GM19372 (cell line): ENCODE measurements around the gene ADAMTSL1.

ENCODE experiments used
- ATAC-seq: cut with Tn5 transposase; IDR thresholded peaks from one replicate; pipeline ENCODE4 v1.9.1; 2021; ENCODE audit warnings: mild to moderate bottlenecking, low read depth, moderate library complexity; ENCODE audit not compliant: unreplicated experiment

ADAMTSL1 gene

DNA sequence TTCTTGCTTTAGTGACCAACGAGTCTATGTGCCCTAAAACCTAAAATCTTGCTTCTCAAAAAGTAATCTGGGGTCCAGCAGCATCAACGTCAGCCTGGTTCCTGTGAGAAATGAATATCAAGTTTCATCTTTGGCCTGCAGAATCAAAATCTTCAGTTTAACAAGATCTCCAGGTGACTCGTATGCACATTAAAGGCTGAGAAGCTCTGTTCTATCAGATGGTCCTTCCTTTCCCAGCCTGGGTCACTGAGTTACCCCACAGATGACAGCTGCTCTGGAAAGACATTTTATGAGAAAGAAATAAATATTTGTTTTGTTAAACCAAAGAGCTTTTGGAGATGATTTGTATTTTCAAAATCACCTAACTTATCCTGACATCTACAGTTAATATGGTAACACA lies 75.8 kb downstream of the ADAMTSL1 start:
- no peak for ATAC-seq

DNA sequence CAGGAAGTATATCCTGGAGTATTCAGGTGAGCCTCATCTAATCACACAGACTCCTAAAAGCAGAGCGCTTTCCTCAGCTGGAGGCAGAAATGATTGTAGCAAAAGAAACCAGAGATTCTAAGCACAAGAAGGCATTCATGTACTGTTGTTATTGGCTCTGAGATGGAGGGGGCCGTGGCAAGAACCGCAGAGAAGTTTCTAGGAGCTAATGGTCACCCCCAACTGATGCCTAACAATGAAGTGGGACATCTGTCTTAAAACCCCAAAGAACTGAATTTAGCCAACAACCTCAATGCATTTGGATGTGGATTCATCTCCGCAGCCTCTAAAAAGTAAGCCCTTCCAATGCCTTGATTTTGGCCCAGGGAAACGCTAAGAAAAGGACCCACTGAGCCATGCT lies 76.3 kb downstream of the ADAMTSL1 start:
- ATAC-seq = no peak

DNA sequence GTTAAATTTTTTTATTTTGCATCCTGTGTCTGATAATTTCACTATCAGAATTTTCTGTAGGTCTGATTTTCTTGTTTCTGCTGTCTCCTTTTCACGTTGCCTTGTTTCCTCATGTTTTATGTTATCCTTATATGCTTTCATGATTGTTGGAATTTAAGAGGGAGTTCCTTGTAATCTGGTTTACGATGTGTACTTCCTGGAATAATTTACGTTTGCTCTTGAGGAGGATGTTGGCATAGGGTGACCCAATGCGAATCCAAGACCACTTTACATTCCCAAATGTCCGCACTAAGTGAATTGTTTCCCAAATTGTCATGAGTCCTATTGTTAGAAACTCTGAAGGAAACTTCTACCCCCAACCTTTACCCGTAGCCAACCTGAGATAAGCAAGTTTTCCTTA lies 80.3 kb downstream of the ADAMTSL1 start:
- ATAC-seq = no peak

DNA sequence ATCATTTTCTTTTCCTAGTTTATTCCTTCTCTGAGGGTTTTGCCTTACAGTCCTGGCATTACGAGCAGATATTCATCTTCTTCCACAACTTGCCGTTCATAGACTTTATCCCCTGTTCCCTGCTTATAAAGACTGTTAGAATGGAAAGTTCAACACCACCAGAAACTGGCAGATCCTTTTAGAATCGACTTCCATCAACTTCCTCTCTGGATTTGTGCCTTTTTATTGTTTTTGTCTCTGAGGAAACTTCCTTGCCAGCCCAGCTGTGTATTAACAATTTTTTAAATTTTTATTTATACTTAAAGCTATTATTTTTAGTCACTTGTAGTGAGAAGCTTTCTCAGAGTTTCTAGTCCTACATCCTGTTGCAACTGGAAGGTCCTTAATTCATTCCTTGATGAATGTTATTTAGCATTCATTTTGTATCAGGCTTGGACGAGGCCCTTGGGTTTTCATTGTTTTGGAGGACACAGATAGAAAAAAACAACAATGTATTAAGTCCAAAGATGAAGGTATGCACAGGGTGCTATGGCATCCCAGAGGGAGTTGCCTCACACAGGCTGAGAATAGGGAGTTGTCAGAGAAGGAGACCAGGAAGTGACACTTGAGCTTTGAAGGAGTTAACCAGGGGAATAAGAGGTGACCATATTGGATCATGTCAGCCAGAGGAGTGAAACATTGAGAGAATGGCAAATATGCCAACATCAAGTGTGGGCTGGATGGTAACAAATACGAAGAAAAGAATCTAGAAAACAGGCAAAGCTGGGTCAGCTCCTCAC lies 81.3 kb downstream of the ADAMTSL1 start:
- ATAC-seq = no peak

- ATAC-seq = no peak
These were observed 90.3 kb downstream of the ADAMTSL1 start for GRCh38 chr9:18564018-18564880.

DNA sequence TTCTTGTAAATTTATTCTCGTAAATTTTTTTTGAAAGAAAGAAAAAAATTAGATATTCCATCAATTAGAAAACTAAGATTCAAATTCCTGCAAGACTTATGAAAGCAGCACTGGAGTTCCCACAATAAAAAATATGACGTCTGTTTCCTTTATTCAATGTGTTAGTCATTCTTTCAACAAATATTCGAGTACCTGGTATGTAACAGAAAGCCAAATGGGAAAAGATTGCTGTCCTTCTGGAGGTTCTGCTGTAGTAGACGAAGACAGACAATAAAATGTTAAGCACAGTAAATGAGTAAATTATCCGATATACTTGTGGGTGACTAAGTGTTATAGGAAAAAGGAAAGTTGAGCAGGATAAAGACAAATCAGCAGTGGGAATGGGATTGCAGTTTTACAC lies 92.2 kb downstream of the ADAMTSL1 start:
- ATAC-seq = no peak

DNA sequence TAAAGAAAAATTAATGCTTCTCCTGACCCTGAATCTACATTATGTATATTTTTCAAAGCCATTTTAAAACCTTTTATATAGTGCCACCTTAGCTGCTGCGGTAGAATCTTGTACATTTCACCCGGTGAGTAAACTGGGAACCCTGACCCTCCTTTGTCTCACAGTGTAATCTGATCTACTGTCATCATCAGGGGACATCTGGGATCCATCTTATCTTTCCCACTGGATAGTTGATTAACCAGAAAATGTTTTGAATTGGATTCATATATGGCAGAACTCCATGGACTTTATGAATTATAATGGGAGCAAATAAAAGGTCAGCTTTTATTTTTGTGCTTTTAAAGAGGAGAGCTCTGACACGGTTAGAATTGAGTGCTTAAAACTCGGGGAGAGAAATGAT lies 95.0 kb downstream of the ADAMTSL1 start:
- no peak for ATAC-seq

- no peak for ATAC-seq
These were observed 96.1 kb downstream of the ADAMTSL1 start for GRCh38 chr9:18569941-18570630.

DNA sequence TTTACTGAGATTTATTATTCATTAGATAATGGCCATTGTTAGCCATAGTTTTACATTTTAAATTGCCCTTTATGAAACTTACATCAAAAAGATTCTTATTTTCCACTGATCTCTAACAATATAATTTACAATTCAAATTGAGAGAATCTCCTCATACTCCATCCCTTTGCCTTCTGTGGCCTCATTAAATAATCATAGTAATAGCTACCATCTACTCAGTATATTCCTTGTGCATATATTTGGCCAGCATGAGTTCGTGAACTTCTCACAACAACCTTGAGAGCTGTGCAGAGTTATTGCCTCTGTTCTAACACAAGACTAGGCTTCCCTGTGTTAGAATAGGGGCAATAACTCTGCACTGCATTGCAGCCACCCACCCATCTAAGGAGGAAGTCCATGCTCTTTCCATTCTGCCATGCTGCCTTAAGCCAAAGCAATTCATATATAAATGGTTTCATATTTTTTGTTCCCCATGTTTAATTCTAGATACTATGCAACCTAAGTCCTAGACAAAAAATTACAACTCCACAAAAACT lies 99.1 kb downstream of the ADAMTSL1 start:
- no peak for ATAC-seq

- no peak for ATAC-seq
These were observed 101.7 kb downstream of the ADAMTSL1 start for GRCh38 chr9:18575686-18576085.

- no peak for ATAC-seq
These were observed 105.6 kb downstream of the ADAMTSL1 start for GRCh38 chr9:18579536-18579935.

DNA sequence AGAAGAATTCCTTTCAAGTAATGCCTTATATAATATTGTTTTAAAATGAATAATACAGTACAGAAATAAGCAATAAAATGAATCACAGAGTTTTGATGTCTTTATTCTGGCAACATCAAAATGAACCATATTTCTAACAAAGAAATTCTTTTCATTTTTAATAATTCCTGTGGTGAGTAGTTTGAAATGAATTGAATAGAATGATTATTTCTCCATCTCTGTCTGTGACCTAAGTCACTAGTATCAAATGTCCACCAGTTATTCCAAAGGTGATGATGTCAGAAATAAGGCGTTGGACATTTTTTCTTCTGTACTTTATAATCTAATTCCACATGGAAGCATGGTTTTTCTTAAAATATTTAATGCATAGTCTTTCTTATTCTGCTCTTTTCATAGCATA lies 106.2 kb downstream of the ADAMTSL1 start:
- no peak for ATAC-seq

DNA sequence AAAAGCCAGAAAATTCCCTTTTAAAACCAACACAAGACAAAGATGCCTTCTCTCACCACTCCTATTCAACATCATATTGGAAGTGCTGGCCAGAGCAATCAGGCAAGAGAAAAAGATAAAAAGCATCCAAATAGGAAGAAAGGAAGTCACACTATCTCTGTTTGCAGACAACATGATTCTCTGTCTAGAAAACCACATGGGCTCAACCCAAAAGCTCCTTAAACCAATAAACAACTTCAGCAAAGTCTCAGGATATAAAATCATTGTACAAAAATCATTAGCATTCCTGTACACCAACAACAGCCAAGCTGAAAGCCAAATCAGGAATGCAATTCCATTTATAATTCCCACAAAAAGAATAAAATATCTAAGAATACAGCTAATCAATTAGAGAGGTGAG lies 112.0 kb downstream of the ADAMTSL1 start:
- ATAC-seq = no peak

DNA sequence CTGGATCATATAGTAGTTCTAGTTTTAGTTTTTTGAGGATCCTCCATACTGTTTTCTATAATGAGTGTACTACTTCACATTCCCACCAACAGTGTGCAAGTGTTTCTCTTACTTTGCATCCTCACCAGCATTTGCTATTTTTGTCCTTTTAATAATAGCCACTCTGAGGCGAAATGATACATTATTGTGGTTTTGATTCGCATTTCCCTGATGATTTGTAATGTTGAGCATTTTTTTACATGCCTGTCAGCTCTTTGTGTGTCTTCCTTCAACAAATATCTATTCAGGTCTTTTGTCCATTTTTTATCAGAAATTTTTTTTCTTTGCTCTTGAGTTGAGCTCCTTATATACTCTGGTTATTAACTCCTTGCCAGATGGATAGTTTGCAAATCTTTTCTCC lies 114.0 kb downstream of the ADAMTSL1 start:
- no peak for ATAC-seq

DNA sequence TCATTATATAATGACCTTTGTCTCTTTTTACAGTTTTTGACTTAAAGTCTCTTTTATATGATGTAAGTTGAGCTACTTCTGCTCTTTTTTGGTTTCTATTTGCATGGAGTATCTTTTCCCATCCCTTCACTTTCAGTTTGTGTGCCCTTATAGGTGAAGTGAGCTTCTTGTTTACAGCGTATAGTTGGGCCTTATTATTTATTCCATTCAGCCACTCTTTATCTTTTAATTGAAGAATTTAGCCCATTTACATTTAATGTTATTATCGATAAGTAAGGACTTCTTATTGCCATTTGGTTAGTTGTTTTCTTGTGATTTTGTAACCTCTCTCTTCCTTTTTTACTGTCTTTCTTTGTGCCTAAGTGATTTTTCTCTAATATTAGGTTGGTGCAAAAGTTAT lies 117.3 kb downstream of the ADAMTSL1 start:
- ATAC-seq = no peak

DNA sequence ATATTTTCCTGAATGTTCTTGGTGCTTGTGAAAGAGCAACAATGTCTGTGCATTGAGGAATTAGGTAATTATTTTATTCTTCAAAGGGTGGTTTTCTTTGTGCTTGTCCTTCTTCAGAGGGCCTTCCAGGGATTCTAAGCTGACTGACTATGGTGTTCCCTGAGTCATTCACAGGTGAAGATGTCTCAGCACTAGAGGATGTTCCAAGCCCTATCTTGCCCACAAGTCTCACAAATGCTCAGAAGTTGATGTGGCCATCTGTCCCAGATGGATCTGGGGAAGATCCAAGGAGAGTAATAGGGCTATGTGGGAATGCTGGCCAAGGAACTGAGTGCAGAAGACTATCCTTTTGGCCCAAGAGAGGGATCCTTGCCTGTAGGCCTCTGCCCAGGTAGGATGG lies 120.9 kb downstream of the ADAMTSL1 start:
- ATAC-seq = no peak

DNA sequence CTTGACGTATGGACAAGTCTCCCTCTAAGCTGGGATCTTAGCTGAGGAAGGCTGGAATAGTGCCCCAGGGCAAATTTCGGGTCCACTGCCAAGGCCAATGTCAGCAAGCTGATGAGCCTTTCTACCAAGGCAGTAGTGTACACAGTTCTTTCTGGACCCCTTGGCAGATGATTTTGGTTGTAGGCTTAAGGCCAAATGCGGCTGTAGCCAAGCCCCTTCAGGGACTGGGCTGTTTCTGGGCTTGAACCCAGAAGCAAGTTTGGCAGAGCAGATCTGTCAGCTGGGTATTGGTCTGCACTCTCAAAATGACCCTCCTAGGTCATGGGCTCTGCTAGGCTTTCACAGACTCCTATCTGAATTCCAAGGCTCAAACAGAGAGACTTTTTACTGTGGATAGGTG lies 121.6 kb downstream of the ADAMTSL1 start:
- ATAC-seq = no peak

DNA sequence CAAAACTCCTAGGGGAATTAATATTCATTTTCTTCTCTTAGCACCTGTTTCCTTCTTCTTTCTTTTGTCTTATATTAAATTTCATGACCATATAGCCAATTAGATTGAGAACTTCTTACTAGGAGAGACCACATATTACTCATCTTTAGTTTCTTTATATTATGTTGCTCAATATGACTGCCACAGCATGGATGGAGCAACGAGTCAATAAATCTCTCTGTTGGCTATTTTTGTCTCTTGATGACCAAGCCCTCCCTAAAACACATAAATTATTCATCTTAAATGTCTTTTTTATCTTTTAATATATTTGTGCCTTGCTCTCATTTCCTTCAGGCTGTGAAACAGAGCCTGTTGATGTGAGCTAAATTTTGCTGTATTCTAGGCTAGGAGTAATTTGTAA lies 123.0 kb downstream of the ADAMTSL1 start:
- ATAC-seq = no peak

DNA sequence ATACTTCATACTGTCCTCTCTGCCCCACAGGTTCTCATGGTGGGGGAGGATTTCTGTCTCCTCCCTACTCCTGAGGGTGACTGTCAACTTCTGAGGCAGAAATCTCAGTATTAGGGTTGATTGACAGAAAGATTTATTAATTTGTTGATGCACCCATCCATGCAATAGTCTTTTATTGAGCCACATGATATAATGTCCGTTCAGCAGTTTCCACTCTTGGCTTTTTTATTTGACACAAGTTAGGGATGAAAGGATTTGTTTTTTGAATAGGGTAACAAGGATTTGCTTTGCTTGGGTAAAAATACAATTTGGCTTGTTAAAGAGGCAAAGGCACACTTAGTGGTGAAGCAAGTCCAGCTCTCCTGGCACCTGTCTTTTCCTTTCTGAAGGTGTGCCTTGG lies 125.0 kb downstream of the ADAMTSL1 start:
- ATAC-seq = no peak

GRCh38 chr9:18601026-18601425 lies 127.1 kb downstream of the ADAMTSL1 start:
- no peak for ATAC-seq

GRCh38 chr9:18601956-18602355 lies 128.0 kb downstream of the ADAMTSL1 start:
- no peak for ATAC-seq
